Retinal pigment epithelial cell (primary cell): ENCODE results near the gene LPP.

Experiments used
- DNase-seq: peaks from one replicate; pipeline ENCODE4 v3.0.0-alpha.2; 2010; ENCODE audit warnings: low read depth
- H3K4me3 ChIP-seq: 2 replicates; pipeline ENCODE4 v1.5.1; 2011; ENCODE audit warnings: mild to moderate bottlenecking, low read length, control low read depth, moderate library complexity
- TF ChIP-seq, protein P1 (sequence below): conservative IDR thresholded peaks from 2 replicates; pipeline ENCODE4 v1.5.1; 2011; ENCODE audit warnings: low read depth, low read length, control low read depth, inconsistent platforms

LPP gene

GRCh38 chr3:188792793-188793192, 638.8 kb downstream of the LPP start:
- H3K4me3 ChIP-seq, result no peak overlapping the region
- DNase-seq, result no peak
- TF ChIP-seq, protein P1, sequence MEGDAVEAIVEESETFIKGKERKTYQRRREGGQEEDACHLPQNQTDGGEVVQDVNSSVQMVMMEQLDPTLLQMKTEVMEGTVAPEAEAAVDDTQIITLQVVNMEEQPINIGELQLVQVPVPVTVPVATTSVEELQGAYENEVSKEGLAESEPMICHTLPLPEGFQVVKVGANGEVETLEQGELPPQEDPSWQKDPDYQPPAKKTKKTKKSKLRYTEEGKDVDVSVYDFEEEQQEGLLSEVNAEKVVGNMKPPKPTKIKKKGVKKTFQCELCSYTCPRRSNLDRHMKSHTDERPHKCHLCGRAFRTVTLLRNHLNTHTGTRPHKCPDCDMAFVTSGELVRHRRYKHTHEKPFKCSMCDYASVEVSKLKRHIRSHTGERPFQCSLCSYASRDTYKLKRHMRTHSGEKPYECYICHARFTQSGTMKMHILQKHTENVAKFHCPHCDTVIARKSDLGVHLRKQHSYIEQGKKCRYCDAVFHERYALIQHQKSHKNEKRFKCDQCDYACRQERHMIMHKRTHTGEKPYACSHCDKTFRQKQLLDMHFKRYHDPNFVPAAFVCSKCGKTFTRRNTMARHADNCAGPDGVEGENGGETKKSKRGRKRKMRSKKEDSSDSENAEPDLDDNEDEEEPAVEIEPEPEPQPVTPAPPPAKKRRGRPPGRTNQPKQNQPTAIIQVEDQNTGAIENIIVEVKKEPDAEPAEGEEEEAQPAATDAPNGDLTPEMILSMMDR, result peak; percentile 43

DNA sequence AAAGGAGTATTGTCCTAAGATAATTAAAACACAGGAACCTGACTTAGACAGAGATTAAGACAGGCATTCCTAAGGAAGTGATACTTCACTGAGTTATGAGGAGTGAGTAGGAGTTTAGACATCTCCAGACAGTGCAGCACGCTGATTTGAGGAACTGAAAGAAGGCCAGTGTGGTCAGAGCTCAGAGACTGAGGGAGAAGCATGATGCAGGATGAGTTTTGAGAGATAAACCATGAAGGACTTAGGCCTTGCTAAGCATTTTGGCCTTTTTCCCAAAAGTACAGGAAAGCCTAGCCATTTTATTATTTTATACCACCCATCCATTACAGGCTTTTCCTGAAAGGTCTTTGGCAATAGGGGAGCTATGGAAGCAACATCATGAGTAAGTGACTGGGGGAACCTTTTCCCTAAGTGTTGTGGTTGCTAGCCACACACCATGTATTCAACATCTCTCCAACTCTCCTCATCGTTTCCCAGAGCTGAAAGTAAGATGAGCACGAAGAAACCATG, 642.2 kb downstream of the LPP start:
- TF ChIP-seq, protein P1, result no peak
- H3K4me3 ChIP-seq, result no peak overlapping the region
- no peak for DNase-seq

GRCh38 chr3:188797045-188797444, 643.1 kb downstream of the LPP start:
- DNase-seq, result no peak
- H3K4me3 ChIP-seq, result no peak overlapping the region
- TF ChIP-seq, protein P1, result no peak

DNA sequence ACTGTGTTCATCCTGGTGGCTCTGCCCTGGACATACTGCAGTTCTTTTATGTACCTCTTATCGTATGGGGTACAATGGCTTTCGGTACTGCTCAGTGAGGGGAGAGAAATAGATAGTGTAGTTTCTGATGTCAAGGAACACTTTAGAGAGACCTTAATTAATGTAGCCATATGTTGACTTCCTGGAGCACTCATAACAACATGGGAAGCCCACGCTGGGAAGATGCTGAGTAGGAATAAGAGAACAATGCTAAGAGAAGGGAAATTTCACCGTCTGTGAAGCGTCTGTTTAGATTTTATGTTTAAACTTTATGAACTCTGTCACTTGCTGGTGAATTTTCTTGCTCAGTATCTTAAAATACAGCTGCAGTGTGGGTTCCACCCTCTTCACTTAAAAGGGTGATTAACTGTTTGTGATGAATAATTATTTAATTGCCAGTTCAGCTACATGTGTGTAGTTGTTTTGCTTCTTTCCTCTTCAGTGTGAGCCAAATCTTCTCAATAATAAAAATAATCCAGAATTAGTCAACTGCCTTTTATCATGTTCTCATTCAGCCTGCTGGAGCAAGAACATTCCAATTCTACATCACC, 644.7 kb downstream of the LPP start:
- TF ChIP-seq, protein P1, result no peak
- H3K4me3 ChIP-seq, result no peak overlapping the region
- DNase-seq, result no peak

DNA sequence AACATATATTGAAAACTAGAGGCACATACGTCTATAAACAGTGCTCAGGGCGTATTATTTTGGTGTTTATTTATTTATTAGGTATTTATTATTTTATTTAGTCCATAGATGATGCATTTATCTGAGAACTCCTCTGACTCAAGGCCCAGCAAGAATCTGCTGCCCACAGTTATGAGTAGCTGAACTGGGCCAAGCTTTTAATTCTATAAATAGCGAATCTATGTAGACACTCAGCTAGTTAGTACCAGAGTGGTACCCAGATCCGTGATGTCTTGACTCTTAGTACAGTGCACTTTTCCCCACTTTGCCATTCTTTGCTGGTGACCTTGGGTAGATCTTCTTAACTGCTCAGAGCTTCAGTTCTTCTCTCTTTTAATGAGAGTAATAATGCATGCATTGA, 647.4 kb downstream of the LPP start:
- DNase-seq, result no peak
- TF ChIP-seq, protein P1, result no peak

DNA sequence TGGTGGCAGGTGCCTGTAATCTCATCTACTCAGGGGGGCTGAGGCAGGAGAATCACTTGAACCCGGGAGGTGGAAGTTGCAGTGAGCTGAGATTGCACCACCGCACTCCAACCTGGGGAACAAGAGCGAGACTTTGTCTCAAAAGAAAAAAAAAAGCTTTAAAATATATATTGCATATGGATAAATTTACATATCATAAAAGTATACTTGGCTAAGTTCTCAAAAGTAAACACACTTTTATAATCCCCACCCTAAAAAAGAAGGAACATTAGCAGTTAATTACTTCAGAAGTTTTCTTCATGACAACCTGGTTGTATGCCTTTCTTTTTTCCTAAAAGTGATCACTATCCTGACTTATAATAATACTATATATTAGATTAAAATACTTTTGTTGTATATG, 648.7 kb downstream of the LPP start:
- DNase-seq, result no peak
- TF ChIP-seq, protein P1, result no peak
- H3K4me3 ChIP-seq, result no peak overlapping the region

More for the DNA sequence above, 647.4 kb downstream of the LPP start:
- H3K4me3 ChIP-seq, result no peak overlapping the region

DNA sequence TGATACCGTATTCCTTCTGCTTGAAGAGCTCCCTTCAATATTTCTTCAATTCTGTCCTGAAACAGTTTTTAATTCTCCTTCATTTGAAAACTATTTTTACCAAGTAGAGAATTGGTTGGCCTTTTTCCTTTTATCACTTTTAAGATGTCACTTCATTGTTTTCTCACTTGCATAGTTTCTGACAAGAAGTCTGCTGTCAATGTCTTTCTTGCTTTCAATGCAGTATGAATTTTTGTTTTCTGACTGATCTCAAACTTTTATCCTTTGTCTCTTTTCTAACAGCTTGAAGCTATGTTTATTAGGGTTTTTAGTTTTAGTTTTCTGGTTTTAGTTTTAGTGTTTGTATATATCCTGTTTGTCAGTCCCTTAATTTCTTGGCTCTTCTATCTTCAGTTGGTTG, 653.0 kb downstream of the LPP start:
- TF ChIP-seq, protein P1, result no peak
- H3K4me3 ChIP-seq, result no peak overlapping the region
- DNase-seq, result no peak
